ENCODE data around the gene NCAM2.

The NCAM2 gene

DNA sequence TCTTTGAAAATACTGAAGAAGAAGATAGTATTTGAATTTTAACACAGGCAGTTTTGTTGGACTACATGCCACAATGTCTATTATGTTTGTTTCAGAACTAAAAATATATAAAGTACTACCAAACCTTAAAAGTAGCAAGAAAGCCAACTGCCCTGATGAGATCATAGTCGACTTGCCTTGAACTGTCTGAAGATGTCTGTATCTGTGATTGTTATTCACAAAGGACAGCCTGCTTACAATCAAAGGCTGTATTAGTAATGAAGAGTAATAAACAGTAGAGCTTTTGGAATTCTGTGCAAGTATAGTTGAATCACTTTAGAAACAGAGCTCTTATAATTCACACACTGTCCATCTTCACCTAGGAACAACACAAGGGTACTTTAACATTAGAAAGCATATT lies 228.3 kb downstream of the NCAM2 start:
- H3K4me3 ChIP-seq (ENCODE audit: low read length), result no peak overlapping the region
- TF ChIP-seq, protein P1, sequence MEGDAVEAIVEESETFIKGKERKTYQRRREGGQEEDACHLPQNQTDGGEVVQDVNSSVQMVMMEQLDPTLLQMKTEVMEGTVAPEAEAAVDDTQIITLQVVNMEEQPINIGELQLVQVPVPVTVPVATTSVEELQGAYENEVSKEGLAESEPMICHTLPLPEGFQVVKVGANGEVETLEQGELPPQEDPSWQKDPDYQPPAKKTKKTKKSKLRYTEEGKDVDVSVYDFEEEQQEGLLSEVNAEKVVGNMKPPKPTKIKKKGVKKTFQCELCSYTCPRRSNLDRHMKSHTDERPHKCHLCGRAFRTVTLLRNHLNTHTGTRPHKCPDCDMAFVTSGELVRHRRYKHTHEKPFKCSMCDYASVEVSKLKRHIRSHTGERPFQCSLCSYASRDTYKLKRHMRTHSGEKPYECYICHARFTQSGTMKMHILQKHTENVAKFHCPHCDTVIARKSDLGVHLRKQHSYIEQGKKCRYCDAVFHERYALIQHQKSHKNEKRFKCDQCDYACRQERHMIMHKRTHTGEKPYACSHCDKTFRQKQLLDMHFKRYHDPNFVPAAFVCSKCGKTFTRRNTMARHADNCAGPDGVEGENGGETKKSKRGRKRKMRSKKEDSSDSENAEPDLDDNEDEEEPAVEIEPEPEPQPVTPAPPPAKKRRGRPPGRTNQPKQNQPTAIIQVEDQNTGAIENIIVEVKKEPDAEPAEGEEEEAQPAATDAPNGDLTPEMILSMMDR (conservative IDR thresholded peaks at IDR 0.05; ENCODE audit: low read depth, low read length), result no peak
- DNase-seq (ENCODE audit: low read depth), result no peak

- TF ChIP-seq, protein P1 (conservative IDR thresholded peaks at IDR 0.05; ENCODE audit: low read depth, low read length), result no peak
- DNase-seq (ENCODE audit: low read depth), result no peak
- H3K4me3 ChIP-seq (ENCODE audit: low read length), result no peak overlapping the region
These were observed 232.5 kb downstream of the NCAM2 start for GRCh38 chr21:21230672-21231071.

- H3K4me3 ChIP-seq (ENCODE audit: low read length), result no peak overlapping the region
- no peak for DNase-seq (ENCODE audit: low read depth)
- TF ChIP-seq, protein P1 (conservative IDR thresholded peaks at IDR 0.05; ENCODE audit: low read depth, low read length), result no peak
These were observed 233.7 kb downstream of the NCAM2 start for GRCh38 chr21:21231913-21232312.

GRCh38 chr21:21232320-21232719 lies 234.1 kb downstream of the NCAM2 start:
- DNase-seq (ENCODE audit: low read depth), result peak; percentile 34
- H3K4me3 ChIP-seq (ENCODE audit: low read length), result no peak overlapping the region
- TF ChIP-seq, protein P1 (conservative IDR thresholded peaks at IDR 0.05; ENCODE audit: low read depth, low read length), result peak; percentile 69

GRCh38 chr21:21233051-21233450 lies 234.8 kb downstream of the NCAM2 start:
- DNase-seq (ENCODE audit: low read depth), result no peak
- TF ChIP-seq, protein P1 (conservative IDR thresholded peaks at IDR 0.05; ENCODE audit: low read depth, low read length), result no peak
- H3K4me3 ChIP-seq (ENCODE audit: low read length), result no peak overlapping the region

DNA sequence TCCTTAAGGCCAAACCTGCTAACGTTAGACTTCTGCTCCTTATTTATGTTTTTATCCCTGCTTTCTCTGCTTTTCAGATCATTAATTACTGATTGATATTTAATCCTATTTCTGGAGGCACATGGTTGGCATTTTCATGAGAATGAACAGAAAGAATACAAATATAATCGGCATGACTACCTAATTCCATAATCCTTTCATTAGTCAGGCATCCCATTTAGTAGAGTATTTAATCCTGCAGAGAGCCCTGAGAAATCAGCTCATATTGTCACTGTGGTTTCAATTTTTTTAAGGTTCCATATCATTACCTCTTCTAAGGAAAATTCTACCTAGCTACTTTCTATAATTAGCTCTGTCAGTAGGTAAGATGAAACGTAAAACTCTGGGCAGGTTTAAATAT lies 238.8 kb downstream of the NCAM2 start:
- no peak overlapping the region for H3K4me3 ChIP-seq (ENCODE audit: low read length)
- TF ChIP-seq, protein P1 (conservative IDR thresholded peaks at IDR 0.05; ENCODE audit: low read depth, low read length), result no peak
- peak; percentile 80 for DNase-seq (ENCODE audit: low read depth)

DNA sequence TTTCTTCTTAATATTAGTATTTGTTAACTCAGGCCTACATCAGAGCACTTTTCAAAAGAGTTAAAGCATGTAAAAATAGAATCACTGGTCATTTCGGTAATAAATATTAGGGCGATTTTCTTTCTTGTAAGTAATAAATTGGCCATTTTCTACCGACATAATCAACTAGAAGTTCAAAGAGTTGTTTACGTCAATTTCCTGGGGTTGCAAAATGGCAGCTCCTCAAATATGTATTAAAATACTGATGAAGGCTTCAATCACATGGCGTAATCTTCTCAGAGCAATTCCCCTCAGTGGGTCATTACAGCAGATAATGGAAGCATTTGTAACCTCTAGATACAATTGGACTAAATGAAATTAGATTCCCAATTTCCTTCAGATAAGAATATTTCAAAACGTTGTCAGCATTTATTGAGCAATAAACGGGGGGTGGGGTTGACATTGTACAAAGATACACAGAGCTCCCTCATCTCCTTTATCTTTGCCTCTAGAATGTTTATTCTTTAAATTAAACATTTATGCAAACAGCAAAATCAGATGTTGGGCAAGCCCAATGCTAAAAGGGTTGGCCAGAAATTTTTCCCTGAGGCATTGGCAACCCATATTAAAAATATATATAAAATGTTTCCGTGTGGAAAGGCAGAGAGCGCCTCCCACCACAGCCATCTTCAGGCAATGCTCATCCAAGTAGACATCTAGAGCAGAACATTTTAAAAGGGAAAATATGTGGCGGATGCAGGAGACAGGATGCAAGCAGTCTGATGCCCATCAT lies 240.6 kb downstream of the NCAM2 start:
- TF ChIP-seq, protein P1 (conservative IDR thresholded peaks at IDR 0.05; ENCODE audit: low read depth, low read length), result no peak
- H3K4me3 ChIP-seq (ENCODE audit: low read length), result no peak overlapping the region
- no peak for DNase-seq (ENCODE audit: low read depth)

All from retinal pigment epithelial cell (primary cell).